Mesenchymal stem cell (in vitro differentiated cells and primary cell): ENCODE measurements around the gene SYT17.

Experiments used
- DNase-seq: peaks from one replicate; pipeline ENCODE4 v3.0.0-alpha.2; 2013
- H2AFZ ChIP-seq: one replicate; pipeline ENCODE4 v1.6.1; 2013; ENCODE audit warnings: low read depth, mild to moderate bottlenecking, control low read depth, inconsistent platforms, low read length, moderate library complexity
- H2AK5ac ChIP-seq: 2 replicates; pipeline ENCODE4 v1.6.1; 2013; ENCODE audit warnings: low read length, moderate library complexity, mild to moderate bottlenecking, inconsistent platforms; ENCODE audit not compliant: severe bottlenecking
- H2BK120ac ChIP-seq: one replicate; pipeline ENCODE4 v1.6.1; 2013; ENCODE audit warnings: low read depth, mild to moderate bottlenecking, inconsistent platforms, low read length, moderate library complexity
- H2BK12ac ChIP-seq, 2 experiments: one replicate each; pipeline ENCODE4 v1.6.1; 2013; ENCODE audit warnings: inconsistent platforms in 2 of 2, low read length in 2 of 2, mild to moderate bottlenecking in 2 of 2, moderate library complexity in 2 of 2, control low read depth in 1 of 2
- H2BK15ac ChIP-seq: one replicate; pipeline ENCODE4 v1.6.1; 2013; ENCODE audit warnings: mild to moderate bottlenecking, low read depth, inconsistent platforms; ENCODE audit not compliant: poor library complexity, severe bottlenecking
- H2BK5ac ChIP-seq: 2 replicates; pipeline ENCODE4 v1.6.1; 2013; ENCODE audit warnings: low read depth, mild to moderate bottlenecking, low read length, control low read depth, inconsistent platforms; ENCODE audit not compliant: poor library complexity, severe bottlenecking
- H3K14ac ChIP-seq, 2 experiments: one replicate each; pipeline ENCODE4 v1.6.1; 2013; ENCODE audit warnings: inconsistent platforms in 2 of 2, low read length in 2 of 2, control low read depth in 1 of 2, mild to moderate bottlenecking in 1 of 2, moderate library complexity in 1 of 2
- H3K18ac ChIP-seq, 2 experiments: one replicate each; pipeline ENCODE4 v1.6.1; 2013; ENCODE audit warnings: inconsistent platforms in 2 of 2, low read length in 2 of 2, control low read depth in 1 of 2, low read depth in 1 of 2, mild to moderate bottlenecking in 1 of 2
- H3K23ac ChIP-seq, 2 experiments: one replicate each; pipeline ENCODE4 v1.6.1; 2013; ENCODE audit warnings: inconsistent platforms in 2 of 2, low read length in 2 of 2, mild to moderate bottlenecking in 2 of 2, moderate library complexity in 2 of 2, control low read depth in 1 of 2
- H3K27ac ChIP-seq: 2 replicates; pipeline ENCODE4 v1.5.1; 2013; ENCODE audit warnings: mild to moderate bottlenecking, moderate library complexity, low read length, control low read depth, inconsistent platforms; ENCODE audit not compliant: poor library complexity, severe bottlenecking
- H3K27me3 ChIP-seq, 2 experiments: 2 replicates each; pipeline versions ENCODE4 v1.6.1 to v1.7.0; 2013; ENCODE audit warnings: low read length in 2 of 2, mild to moderate bottlenecking in 2 of 2, moderate library complexity in 2 of 2, control low read depth in 1 of 2, inconsistent platforms in 1 of 2; ENCODE audit not compliant: control insufficient read depth in 1 of 2, insufficient read depth in 1 of 2
- H3K36me3 ChIP-seq, 2 experiments: 2 replicates each; pipeline versions ENCODE4 v1.6.1 to v1.7.0; 2013; ENCODE audit warnings: low read length in 2 of 2, control low read depth in 1 of 2, inconsistent platforms in 1 of 2, low read depth in 1 of 2, mild to moderate bottlenecking in 1 of 2; ENCODE audit not compliant: insufficient read depth in 2 of 2, control insufficient read depth in 1 of 2
- H3K4ac ChIP-seq, 2 experiments: one replicate each; pipeline ENCODE4 v1.6.1; 2013; ENCODE audit warnings: inconsistent platforms in 2 of 2, low read length in 2 of 2, mild to moderate bottlenecking in 2 of 2, moderate library complexity in 2 of 2, control low read depth in 1 of 2, low read depth in 1 of 2
- H3K4me1 ChIP-seq: 2 replicates; pipeline ENCODE4 v1.6.1; 2013; ENCODE audit warnings: low read depth, low read length, control low read depth; ENCODE audit not compliant: control insufficient read depth, insufficient read depth
- H3K4me2 ChIP-seq: 2 replicates; pipeline ENCODE4 v1.6.1; 2013; ENCODE audit warnings: low read length, mild to moderate bottlenecking, inconsistent platforms; ENCODE audit not compliant: poor library complexity, severe bottlenecking
- H3K4me3 ChIP-seq, 2 experiments: 2 replicates each; pipeline versions ENCODE4 v1.5.1 to v1.7.0; 2013; ENCODE audit warnings: low read length in 2 of 2, mild to moderate bottlenecking in 2 of 2, control low read depth in 1 of 2, low read depth in 1 of 2; ENCODE audit not compliant: insufficient read depth in 1 of 2
- H3K79me1 ChIP-seq: replicated peaks from 2 replicates; pipeline ENCODE4 v1.6.1; 2013; ENCODE audit warnings: mild to moderate bottlenecking, control low read depth, low read length, inconsistent platforms; ENCODE audit not compliant: poor library complexity, severe bottlenecking
- H3K9ac ChIP-seq: 2 replicates; pipeline ENCODE4 v1.7.0; 2013; ENCODE audit warnings: mild to moderate bottlenecking, low read length, moderate library complexity
- H3K9me3 ChIP-seq: 2 replicates; pipeline ENCODE4 v1.7.0; 2013; ENCODE audit warnings: mild to moderate bottlenecking, low read length; ENCODE audit not compliant: control insufficient read depth
- H4K8ac ChIP-seq: one replicate; pipeline ENCODE4 v1.6.1; 2013; ENCODE audit warnings: inconsistent platforms, mild to moderate bottlenecking, low read length, moderate library complexity
- H4K91ac ChIP-seq: one replicate; pipeline ENCODE4 v1.6.1; 2013; ENCODE audit warnings: mild to moderate bottlenecking, low read length, inconsistent platforms
- WGBS: methylation state at CpG from one replicate; pipeline ENCODE4 v1.1.7; 2013; ENCODE audit warnings: mixed read lengths; 5-methylcytosine and 5-hydroxymethylcytosine counted together

Gene SYT17

GRCh38 chr16:19288872-19289799 lies 121.1 kb downstream of the SYT17 start:
- H4K8ac ChIP-seq = no peak overlapping the region
- H3K23ac ChIP-seq = no peak overlapping the region
- no peak for DNase-seq
- H3K4me2 ChIP-seq = no peak overlapping the region
- no peak overlapping the region for H2BK15ac ChIP-seq
- H3K27ac ChIP-seq = no peak overlapping the region
- no peak overlapping the region for H3K4ac ChIP-seq
- no peak overlapping the region for H2BK120ac ChIP-seq
- H3K9me3 ChIP-seq = no peaks in the 10 kb centered on the region
- no peaks in the 10 kb centered on the region for H3K36me3 ChIP-seq
- H3K14ac ChIP-seq = no peak overlapping the region
- no peak overlapping the region for H3K9ac ChIP-seq
- no peak overlapping the region for H2BK5ac ChIP-seq
- no peaks in the 10 kb centered on the region for H3K79me1 ChIP-seq
- H3K18ac ChIP-seq = no peak overlapping the region
- no peak overlapping the region for H3K4me3 ChIP-seq
- H4K91ac ChIP-seq = no peak overlapping the region
- no peak overlapping the region for H2AFZ ChIP-seq
- no peak overlapping the region for H2BK12ac ChIP-seq
- H2AK5ac ChIP-seq = no peak overlapping the region
- H3K4me1 ChIP-seq = peaks cover 2% of the 10 kb centered on the region
- WGBS = 78% methylated on average over 4 of the region's 7 CpGs
- H3K27me3 ChIP-seq = peaks cover 0 to 38% of the 10 kb centered on the region in 2 experiments

GRCh38 chr16:19289811-19290485 lies 121.9 kb downstream of the SYT17 start:
- H3K4me1 ChIP-seq = peaks cover 1% of the 10 kb centered on the region
- no peaks in the 10 kb centered on the region for H3K9me3 ChIP-seq
- no peak overlapping the region for H3K27ac ChIP-seq
- no peak overlapping the region for H2BK5ac ChIP-seq
- 66% methylated on average over 6 of the region's 7 CpGs for WGBS
- H2BK12ac ChIP-seq = no peak overlapping the region
- H4K91ac ChIP-seq = no peak overlapping the region
- no peak overlapping the region for H3K9ac ChIP-seq
- no peak for DNase-seq
- no peak overlapping the region for H3K4me2 ChIP-seq
- no peak overlapping the region for H3K4ac ChIP-seq
- no peak overlapping the region for H3K18ac ChIP-seq
- no peak overlapping the region for H2AFZ ChIP-seq
- no peak overlapping the region for H2AK5ac ChIP-seq
- H3K23ac ChIP-seq = no peak overlapping the region
- H4K8ac ChIP-seq = no peak overlapping the region
- no peak overlapping the region for H2BK15ac ChIP-seq
- no peak overlapping the region for H2BK120ac ChIP-seq
- H3K14ac ChIP-seq = no peak overlapping the region
- peaks cover 0 to 43% of the 10 kb centered on the region in 2 experiments for H3K27me3 ChIP-seq
- no peaks in the 10 kb centered on the region for H3K79me1 ChIP-seq
- H3K4me3 ChIP-seq = no peak overlapping the region
- no peaks in the 10 kb centered on the region for H3K36me3 ChIP-seq

- H2AFZ ChIP-seq = no peak overlapping the region
- no peak overlapping the region for H2BK12ac ChIP-seq
- H2BK120ac ChIP-seq = no peak overlapping the region
- no peaks in the 10 kb centered on the region for H3K36me3 ChIP-seq
- DNase-seq = no peak
- WGBS = 86% methylated on average over 2 of the region's 2 CpGs
- no peak overlapping the region for H3K18ac ChIP-seq
- no peak overlapping the region for H3K4me3 ChIP-seq
- no peaks in the 10 kb centered on the region for H3K79me1 ChIP-seq
- no peak overlapping the region for H3K4me2 ChIP-seq
- H4K8ac ChIP-seq = no peak overlapping the region
- H3K4ac ChIP-seq = no peak overlapping the region
- H3K27me3 ChIP-seq = peaks cover 0 to 45% of the 10 kb centered on the region in 2 experiments
- H3K9ac ChIP-seq = no peak overlapping the region
- H3K27ac ChIP-seq = no peak overlapping the region
- H2BK15ac ChIP-seq = no peak overlapping the region
- no peak overlapping the region for H2AK5ac ChIP-seq
- no peak overlapping the region for H3K23ac ChIP-seq
- H3K4me1 ChIP-seq = peaks cover 1% of the 10 kb centered on the region
- no peak overlapping the region for H4K91ac ChIP-seq
- H3K9me3 ChIP-seq = no peaks in the 10 kb centered on the region
- no peak overlapping the region for H2BK5ac ChIP-seq
- H3K14ac ChIP-seq = no peak overlapping the region
Observed at GRCh38 chr16:19290860-19291259, 122.8 kb downstream of the SYT17 start.

GRCh38 chr16:19291475-19291874 lies 123.4 kb downstream of the SYT17 start:
- Histone ChIP-seq H3K4me3 (no peak overlapping the region), H3K4ac (no peak overlapping the region), H3K18ac (no peak overlapping the region), H2BK5ac (no peak overlapping the region), H3K9me3 (no peaks in the 10 kb centered on the region), H3K79me1 (no peaks in the 10 kb centered on the region), H3K27me3 (peaks cover 0 to 45% of the 10 kb centered on the region in 2 experiments), H3K4me2 (no peak overlapping the region), H2AK5ac (no peak overlapping the region), H3K36me3 (no peaks in the 10 kb centered on the region), H2BK15ac (no peak overlapping the region), H3K27ac (no peak overlapping the region), H2BK120ac (no peak overlapping the region), H3K14ac (no peak overlapping the region), H2AFZ (no peak overlapping the region), H3K4me1 (peaks cover 1% of the 10 kb centered on the region), H4K91ac (no peak overlapping the region), H2BK12ac (no peak overlapping the region), H4K8ac (no peak overlapping the region), H3K9ac (no peak overlapping the region), H3K23ac (no peak overlapping the region)
- peak; percentile 8 for DNase-seq
- 88% methylated on average over 1 of the region's 4 CpGs for WGBS
